K562 (cell line): ENCODE results near the gene SEMA3C. TPM values are rescaled to one million over a fixed set of nuclear protein-coding genes. Genes with fewer than 3 reads are reported as not detected.

Experiments
- BDP1 ChIP-seq: IDR thresholded peaks from 3 replicates; pipeline ENCODE4 v1.6.1; 2011; ENCODE audit not compliant: insufficient read length, insufficient read depth
- CEBPG ChIP-seq, 3 experiments: fragments of 200-800 bp in 1 of 3; sonication (Bioruptor generic) in 1 of 3; sonication (generic) in 1 of 3; formaldehyde crosslinking in 1 of 3; IDR thresholded peaks in 2 of 3; conservative IDR thresholded peaks in 1 of 3; 2 replicates each; pipeline versions ENCODE4 v1.6.1 to v1.8.0; 2016 to 2022; ENCODE audit warnings: missing compliant biosample characterization in 2 of 3, missing genetic modification characterization in 2 of 3, mild to moderate bottlenecking in 1 of 3, missing genetic modification reagents in 1 of 3
- IRF2 ChIP-seq: sonication (generic); formaldehyde crosslinking; IDR thresholded peaks from 2 replicates; pipeline ENCODE4 v1.8.1; 2022; ENCODE audit warnings: mild to moderate bottlenecking, missing genetic modification reagents
- KLF6 ChIP-seq: fragments of 250-450 bp; sonication (Bioruptor Pico); IDR thresholded peaks from 2 replicates; pipeline ENCODE4 v1.4.0; 2020; ENCODE audit warnings: mild to moderate bottlenecking, moderate library complexity, borderline replicate concordance
- MLX ChIP-seq, 2 experiments: fragments of 450-650 bp in 1 of 2; sonication (generic) in 1 of 2; formaldehyde crosslinking; conservative IDR thresholded peaks; 2 replicates each; pipeline versions ENCODE4 v1.4.0 to v1.8.1; 2020 to 2022; ENCODE audit warnings: mild to moderate bottlenecking in 1 of 2, missing genetic modification reagents in 1 of 2
- RUNX1 ChIP-seq: sonication (generic); IDR thresholded peaks from 2 replicates; pipeline ENCODE4 v1.6.1; 2016; ENCODE audit warnings: antibody characterized with exemption, low read depth
- TFE3 ChIP-seq: fragments of 450-650 bp; formaldehyde crosslinking; IDR thresholded peaks from 2 replicates; pipeline ENCODE4 v1.4.0; 2020; ENCODE audit warnings: mild to moderate bottlenecking, mixed read lengths
- polyA plus RNA-seq, 8 experiments: library from polyadenylated mRNA; depleted of rRNA in 4 of 8; stranded (reverse) in 5 of 8; unstranded in 3 of 8; fragments of >200 nt; fragmentation: Nextera tagmentation in 2 of 8; fragmentation: Illumina TruSeq in 1 of 8; extraction: Ambion mirVana in 2 of 8; extraction: Trizol in 1 of 8; gene quantifications; 2 replicates each; pipeline versions ENCODE4 v1.2.1 to v1.2.3, GENCODE V29; 2011 to 2014; ENCODE audit warnings: inconsistent platforms in 1 of 8, missing spikeins in 1 of 8
- total RNA-seq, 7 experiments: library from RNA; depleted of rRNA in 6 of 7; stranded (reverse); fragments of >200 nt in 6 of 7; fragmentation: Illumina TruSeq in 2 of 7; extraction: Trizol in 2 of 7; gene quantifications; 2 replicates each; pipeline versions ENCODE4 v1.2.1 to v1.2.3, GENCODE V29; 2011 to 2021; ENCODE audit warnings: low replicate concordance in 1 of 7
- TF ChIP-seq, protein P1 (sequence below): fragments of 250-450 bp; sonication (Bioruptor Pico); IDR thresholded peaks from 2 replicates; pipeline ENCODE4 v1.4.0; 2020; ENCODE audit warnings: borderline replicate concordance

The SEMA3C gene
- total and polyA plus RNA-seq, 9 of the 15 experiments (the other 6 are each of a cell fraction or from before 2014, with no cell fraction given): 0.04 to 0.36 (median 0.12) TPM; not detected in 3

DNA sequence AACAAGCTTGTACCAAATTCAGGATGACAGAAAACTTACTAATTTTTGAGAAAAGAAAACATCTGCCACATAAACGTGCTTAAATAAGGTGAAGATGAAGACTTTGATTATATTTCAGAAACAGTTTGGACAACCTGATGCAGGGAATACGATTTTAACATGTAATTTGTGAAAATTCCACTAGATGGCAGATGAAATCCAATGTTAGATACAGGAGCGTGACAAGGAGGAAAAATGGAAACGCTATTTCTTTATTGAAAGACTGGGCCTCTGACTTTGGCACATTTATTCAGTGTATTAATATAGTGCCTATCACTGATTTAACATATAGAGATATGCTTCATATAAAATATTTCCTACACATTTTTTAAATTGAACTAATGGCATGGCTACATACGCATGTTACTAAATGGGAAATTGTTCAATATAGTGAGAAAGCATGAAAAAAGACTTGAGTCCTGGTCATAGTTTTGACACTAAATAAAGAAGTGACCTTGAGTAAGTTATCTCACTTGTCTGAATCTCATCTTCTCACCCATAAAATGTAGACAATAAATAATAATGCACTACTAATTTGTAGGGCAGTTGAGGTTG, 219.7 kb downstream of the SEMA3C start (continued):
- no peak for TF ChIP-seq RUNX1
- no peak for TF ChIP-seq CEBPG (CRISPR knock-in tag; IDR thresholded peaks at IDR 0.05)
- TF ChIP-seq CEBPG (tag; conservative IDR thresholded peaks at IDR 0.05 in 1 of 2, IDR thresholded peaks at IDR 0.05 in 1 of 2): no peak
- no peak for TF ChIP-seq BDP1
- no peak for TF ChIP-seq TFE3 (CRISPR knock-in tag)
- TF ChIP-seq KLF6: no peak
- TF ChIP-seq, protein P1, sequence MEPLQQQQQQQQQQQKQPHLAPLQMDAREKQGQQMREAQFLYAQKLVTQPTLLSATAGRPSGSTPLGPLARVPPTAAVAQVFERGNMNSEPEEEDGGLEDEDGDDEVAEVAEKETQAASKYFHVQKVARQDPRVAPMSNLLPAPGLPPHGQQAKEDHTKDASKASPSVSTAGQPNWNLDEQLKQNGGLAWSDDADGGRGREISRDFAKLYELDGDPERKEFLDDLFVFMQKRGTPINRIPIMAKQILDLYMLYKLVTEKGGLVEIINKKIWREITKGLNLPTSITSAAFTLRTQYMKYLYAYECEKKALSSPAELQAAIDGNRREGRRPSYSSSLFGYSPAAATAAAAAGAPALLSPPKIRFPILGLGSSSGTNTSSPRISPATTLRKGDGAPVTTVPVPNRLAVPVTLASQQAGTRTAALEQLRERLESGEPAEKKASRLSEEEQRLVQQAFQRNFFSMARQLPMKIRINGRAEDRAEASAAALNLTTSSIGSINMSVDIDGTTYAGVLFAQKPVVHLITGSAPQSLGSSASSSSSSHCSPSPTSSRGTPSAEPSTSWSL: no peak
- no peak for TF ChIP-seq IRF2 (CRISPR knock-in tag)
- TF ChIP-seq MLX (CRISPR knock-in tag; conservative IDR thresholded peaks at IDR 0.05): no peak
